NCI-H748 treated with DMSO at 0.1 percent for 48 hours (cell line): ENCODE results near the gene SLC2A10.
A peak's percentile ranks its signal among the peaks of the same experiment; 100 is the strongest.
"Not testable (repeated sequence)": the region's sequence is repeated elsewhere in the genome, so short reads cannot be mapped to it uniquely, and the experiment has no call there.

Experiments used
- DNase-seq: peaks from one replicate; lab custom pipeline; 2025; lab: John Stamatoyannopoulos, UW

SLC2A10 gene

DNA sequence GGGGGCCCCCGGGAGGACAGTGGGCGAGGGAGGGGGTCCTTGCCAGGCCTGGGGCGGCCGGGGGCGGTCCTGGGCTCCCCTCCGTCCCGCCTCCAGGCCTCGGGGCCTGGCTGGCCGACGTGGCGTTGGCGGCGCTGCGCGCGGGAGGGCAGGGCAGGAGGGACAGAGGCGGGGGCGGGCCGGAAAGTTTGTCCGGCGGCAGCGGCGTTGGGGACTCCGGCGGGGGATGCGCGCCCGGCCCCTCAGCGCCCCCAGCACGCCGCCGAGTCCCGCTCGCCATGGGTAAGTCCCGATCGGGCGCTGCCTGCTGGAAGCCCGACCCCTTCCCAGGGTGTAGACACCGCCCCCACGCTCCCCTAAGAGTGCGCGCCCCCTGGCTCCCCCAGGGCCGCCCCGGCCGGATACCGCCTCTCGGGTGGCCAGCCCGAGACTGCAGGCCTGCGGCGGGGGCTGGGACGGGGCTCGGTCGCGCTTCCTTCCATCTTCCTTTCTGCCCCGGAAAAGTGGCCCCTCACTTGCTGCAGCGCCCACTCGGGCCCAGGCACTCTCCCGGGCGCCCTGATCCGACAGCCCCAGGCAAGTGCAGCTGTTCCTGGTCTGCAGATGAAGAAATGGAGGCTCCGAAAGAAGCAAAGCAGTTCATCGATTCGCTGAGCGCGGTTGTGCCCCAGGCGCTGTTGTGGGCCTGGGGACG lies at the start of gene SLC2A10:
Gene SLC2A10, plus strand, starts transcription at position 191 of the 694 bp plus-strand sequence. Its CDS starts 88 bp downstream, at position 279.
- no peak for DNase-seq

DNA sequence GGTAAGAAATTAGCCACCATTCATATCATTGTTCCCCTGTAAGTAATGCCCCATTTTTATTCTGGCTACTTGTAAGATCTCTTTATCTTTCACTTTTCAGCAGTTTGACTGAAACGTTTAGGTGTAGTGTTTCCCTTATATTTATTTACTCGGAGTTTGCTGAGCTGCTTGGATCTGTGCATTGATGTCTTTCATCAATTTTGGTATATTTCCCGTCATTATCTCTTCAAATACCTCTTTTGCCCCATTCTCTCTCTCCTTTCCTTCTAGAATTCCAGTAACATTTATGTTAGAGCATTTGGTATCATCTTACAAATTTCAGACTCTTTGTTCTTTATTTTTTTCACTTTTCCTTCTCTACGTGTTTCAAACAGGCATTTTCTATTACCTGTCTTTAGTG lies 49.0 kb upstream of the SLC2A10 start:
- no peak for DNase-seq

DNA sequence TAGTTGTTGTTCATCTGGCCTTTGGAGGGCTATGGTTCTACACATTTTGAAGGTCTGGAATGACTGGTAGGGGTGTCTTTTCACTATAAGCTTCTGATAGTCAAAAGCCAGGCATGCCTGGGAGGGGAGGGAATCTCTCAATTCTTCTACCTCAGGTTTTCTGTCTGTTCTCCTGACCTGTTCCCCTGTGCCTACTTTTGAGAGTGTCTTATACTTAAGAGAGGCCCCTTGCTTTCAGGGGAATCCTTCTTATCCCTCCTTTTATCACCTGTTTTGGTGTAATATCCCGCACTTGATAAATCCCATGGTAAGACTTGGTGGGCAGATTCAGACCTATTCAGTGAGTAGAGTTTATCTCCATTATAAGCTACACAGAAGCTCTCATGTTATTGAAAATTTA lies 47.8 kb upstream of the SLC2A10 start:
- DNase-seq = no peak

DNA sequence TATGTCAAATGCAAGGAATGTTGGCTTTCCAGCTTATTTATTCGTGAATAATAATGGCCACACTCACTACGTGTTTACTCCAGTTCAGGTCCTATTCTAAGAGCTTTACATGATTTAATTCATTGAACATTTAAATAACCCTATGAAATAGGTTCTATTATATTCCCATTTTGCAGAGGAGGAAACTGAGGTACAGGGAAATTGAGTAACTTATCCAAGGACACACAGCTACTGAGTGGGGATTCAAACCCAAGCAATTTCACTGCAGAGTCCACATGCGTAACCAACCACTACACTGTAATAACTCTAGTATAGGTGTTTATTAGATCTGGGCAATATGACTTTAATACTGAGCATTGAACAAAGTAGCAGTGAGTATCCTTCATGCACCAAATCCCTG lies 45.9 kb upstream of the SLC2A10 start:
- DNase-seq = no peak

DNA sequence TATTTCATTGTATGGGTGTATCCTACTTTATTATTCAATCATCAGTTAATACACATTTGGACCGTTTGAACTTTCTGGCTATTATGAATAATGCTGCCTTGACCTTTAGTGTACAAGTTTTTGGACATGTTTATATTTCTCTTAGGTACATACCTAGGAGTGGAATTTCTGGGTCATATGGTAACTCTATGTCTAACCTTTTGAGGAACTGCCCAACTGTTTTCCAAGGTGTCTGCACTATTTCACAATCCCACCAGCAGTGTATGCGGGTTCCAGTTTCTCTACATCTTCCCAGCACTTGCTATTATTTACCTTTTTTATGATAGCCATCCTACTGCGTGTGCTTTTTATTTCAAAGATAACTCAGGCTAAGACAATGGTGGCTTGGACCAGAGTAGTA lies 43.8 kb upstream of the SLC2A10 start:
- no peak for DNase-seq

DNA sequence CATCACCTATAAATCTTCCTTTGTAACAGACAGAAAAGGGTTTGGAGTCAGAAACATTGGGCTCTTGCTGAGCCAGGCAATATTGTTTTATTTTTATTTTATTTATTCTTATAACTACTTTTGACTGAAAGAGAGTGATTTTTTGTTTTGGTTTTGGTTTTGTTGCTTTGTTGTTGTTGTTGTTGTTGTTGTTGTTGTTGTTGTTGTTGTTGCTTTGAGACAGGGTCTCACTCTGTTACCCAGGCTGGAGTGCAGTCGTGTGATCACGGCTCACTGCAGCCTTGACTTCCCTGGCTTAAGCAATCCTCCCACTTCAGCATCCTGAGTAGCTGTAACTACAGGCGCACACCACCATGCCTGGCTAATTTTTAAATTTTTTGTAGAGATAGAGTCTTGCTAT lies 43.1 kb upstream of the SLC2A10 start:
- DNase-seq = no peak

DNA sequence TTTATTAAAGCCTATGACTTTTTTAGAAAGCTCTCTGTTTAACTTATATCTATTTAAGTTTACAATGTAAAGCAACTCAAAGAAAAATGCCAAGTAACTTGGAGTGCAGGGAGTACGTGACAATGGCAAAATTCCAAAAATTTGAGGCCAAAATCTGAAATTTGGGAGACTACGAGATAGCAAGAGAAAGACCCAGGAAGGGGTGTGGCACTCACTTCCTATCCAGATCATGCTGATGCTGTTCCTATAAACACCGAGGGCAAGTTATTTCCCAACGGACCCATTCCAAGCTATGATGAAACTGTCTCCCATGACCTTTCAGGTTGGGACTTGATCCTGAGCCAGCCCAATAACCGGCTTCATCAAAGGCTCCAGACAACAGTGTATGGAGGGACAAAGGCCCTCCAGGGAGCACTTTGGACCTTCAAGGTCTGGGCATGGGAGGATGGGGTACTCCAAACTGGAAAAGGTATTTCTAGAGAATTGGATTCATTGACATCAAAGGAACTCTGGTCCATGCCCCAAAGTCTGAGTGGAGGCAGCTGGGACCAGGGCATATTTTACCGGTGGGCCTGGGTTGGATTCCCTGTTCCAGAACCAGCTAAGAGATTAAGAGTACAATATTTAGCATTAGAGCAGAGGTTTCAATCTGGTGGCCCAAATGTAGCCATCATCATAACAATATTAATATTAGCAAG lies 42.5 kb upstream of the SLC2A10 start:
- DNase-seq = no peak

DNA sequence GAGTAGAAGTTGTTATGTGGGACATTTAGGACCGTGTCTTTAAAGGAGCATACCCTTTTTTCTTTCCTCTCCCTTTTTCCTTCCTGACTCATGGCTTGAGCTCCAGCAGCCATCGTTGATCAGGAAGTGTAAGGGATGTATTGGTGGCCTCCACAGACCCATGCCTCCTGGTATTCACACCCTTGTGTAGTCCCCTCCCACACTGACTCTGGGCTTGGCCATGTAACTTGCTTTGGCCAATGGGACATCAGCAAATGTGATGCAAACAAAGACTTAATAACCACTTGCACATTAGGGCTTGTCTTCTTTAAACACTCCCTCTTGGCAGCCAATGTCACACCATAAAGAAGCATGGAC lies 39.2 kb upstream of the SLC2A10 start:
- no peak for DNase-seq

DNA sequence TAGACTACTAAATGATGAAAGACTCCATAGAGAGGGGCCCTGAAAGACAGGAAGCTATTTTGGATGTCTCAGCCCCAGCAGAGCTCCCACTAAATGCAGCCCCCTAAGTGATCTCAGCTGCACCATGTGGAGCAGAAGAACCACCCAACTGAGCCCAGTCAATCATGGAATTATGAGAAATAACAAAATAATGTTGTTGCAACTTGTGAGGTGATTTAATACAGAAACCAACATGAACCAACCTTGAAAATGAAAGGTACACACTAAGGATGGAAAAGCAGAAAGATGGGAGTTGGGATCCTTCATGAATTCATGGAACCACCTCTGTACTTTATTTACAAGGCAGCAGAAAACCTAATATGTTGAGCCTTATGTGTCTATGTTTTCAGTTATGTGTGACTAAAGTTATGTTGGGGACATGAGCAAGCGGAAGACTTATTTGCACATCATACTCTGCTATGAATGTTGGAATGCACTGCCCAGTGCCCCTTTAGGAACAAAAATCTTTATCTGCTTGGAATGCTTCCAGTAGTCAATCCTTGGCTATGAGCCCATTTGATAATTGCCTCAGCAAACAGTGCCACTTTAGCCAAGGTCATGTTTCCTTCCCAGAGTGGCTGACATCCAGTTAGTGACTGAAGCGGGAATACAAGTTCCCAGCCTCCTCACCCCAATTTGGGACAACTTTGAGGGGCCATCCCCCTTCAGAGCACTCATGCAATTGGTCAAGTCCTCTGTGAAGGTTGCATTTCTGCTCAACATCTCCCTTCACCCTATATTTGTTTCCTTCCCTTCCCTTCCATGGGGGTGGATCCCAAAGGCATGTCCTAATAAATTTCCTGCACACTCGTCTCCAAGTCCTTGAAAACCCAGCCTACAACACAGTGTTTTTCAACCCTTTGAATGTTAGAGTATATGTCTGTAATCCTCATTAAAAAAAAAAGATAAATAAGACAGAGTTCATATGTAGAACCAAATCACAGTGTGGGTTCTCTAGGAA lies 38.6 kb upstream of the SLC2A10 start:
- no peak for DNase-seq

DNA sequence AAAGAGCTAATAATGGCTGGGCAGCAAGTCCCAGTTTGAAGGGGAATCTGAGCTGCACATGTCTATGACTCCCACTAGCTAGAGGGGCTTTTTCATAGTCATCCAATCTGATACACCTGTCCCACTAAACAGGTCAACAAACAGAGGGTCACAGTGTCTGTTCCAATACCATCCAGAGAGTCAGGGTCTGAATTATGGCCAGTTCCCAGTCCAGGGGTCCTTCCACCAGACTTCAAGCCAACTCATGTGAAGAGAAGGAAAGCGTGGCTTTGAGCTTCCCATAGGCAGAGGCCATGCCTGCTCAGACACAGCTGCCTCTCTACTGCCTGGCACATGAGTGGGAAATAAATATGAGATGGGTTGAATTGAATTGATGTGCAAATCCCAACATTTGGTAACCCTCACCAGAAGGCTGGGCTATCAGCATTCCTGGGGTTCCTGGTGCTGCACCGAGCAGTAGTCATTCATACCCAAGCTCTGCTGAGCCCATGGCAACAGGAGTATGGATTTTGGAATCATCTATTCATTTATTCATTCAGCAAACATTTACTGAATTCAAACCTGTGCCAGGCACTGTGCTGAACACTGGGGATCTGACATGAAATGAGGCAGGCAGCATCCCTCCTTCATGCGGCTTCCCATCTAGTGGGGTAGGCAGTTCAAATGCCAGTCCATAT lies 37.4 kb upstream of the SLC2A10 start:
- no peak for DNase-seq

DNA sequence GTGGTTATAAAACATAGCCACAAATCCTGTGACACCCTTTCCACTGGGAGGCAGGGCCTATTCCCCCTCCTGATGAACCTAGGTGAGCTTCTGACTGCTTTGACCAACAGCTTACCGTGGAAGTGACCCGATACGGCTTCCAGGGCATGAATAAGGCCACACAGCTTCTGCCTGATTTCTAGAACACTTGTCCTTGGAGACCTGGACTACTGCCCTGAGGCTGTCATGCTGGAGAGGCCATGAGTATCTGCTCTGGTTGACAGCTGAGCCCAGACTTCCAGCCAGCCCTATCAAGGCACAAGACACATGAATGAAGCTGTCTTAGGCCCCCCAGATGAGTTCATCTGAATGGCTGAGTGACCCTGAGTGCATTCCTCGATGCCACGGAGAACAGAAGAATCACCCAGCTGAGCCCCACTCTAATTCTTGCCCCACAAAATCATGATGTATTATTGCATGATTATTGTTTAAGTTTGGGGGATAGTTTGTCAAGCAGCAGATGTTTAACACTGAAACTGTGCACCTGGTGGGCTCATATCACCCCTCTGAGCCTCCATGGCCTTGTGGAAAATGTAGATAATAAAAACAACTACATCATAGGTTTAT lies 36.8 kb upstream of the SLC2A10 start:
- DNase-seq = no peak

DNA sequence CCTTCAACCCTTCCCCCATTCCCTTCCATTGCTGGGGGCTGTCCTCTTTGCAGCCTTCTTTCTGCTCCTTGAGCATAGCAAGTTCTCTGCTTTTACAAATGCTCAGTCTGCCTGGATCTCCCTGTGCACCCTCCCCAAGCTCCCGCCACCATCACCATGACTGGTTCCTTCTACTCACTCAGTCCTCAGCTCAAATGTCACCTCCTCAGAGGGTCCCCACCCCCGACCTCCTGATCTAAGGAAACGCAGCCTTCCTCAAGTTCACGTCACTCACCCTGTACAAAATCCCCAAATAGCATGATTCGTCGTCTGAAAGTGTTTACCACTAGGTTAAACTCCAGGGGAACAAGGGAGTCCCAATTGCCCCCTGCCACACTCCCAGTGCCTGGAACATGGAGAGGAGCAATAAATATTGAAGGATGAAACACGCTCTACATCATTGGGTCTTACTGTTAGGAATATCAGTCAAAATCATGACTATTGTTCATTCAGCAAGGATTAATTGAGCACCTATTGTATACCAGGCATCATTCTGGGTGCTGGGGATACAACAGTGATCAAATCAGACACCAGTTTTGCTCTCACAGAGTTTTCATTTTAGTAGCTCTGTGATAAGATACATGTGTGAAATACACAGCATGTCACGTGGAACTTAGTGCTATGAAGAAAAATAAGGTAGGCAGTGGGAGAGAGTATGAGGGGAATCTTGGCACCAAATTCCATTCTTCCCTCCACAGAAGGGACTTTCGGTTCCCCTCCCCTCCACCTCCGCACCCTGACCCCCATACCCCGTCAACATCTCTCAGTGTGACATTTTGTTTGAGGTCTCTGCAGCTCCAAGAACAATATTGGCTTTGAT lies 35.8 kb upstream of the SLC2A10 start:
- no peak for DNase-seq

DNA sequence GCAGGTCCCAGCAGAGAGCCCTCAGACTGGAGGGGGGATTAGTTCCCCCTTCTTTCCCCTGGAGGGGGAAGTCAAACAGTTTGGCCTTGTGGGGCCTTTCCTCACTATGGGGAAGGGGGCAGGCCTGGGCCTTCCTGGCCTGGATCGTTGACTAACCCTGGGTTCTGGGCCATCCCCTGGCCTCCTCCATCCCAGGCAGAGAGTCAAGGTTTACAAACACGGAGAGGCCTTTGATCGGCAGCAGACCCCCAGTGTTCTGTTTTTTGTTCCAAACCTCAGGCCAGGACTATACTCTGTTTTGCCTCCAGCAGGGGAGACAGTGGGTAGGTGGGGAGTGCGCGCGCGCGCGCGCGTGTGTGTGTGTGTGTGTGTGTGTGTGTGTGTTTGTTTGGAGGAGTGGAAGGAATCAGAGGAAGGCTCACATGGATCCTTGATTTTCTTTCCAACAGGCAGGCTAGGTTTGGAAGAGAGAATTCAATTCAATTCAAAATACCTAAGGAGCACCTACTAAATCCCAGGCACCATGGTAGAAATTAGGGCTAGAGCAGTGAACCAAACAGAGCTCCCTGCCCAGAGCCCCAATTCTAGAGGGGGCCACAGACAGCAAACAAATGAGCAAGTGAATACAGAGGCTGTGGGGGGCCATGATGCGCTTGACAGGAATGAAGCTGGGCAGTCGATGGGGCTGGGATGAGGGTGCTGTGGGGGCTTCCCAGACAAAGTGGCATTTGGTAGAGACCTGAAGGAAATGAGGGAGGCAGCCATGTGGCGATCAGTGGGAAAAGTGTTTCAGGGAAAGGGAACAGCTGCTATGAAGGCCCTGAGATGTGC lies 35.0 kb upstream of the SLC2A10 start:
- DNase-seq = no peak

DNA sequence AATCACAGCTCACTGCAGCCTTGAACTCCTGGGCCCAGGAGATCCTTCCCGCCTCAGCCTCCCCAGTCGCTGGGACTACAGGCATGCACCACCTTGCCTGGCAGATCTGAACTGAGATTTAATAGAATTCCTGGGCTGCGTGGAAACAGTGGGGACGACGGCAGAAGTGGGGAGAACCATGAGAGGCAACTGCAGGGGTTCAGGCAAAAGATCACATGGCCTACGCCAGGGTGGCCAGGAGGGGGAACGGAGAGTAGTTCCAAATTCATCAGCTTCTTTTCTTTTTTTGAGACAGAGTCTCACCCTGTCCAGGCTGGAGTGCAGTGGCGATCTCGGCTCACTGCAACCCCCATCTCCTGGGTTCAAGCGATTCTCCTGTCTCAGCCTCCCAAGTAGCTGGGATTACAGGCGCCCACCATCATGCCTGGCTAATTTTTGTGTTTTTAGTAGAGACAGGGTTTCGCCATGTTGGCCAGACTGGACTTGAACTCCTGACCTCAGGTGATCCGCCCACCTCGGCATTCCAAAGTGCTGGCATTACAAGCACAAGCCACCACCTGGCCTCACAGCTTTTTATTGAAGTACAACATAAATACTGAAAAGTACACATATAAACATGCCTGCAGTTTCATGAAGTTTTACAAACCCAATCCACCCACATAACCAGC lies 32.7 kb upstream of the SLC2A10 start:
- not testable (repeated sequence) for DNase-seq

DNA sequence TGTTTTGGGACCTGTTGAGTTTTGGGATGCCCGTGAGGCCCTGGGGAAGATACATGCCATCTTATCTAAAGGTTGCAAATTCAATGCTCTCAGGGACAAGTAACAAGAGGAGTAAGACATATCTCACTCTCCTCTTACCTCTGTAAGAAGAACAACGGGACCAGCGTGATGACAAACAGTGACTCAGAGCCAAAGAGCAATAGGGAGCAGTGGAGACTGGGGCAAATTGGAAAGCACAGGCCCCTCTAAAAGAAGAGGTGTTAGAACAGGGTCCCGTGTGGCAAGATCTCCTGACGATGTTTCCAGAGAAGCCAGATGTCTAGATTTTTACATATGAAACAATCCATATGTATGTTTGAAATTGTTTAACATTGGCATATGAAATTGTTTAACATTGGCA lies 31.8 kb upstream of the SLC2A10 start:
- DNase-seq = no peak

DNA sequence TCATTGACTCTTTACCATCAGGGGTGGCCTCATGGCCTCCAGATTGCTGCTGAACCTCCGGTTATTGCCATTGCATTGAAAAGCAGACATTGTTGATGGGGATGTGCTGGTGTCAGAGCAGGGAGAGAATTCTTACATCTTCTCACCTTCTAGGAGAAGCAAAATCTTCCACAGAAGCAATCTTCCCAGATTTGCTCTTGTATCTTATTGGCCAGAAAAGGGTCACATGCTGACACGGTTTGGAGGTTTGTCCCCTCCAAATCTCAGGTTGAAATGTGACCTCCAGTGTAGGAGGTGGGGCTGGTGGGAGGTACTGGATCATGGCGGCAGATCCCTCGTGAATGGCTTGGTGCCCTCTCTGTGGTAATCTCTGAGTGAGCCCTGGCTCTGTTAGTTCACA lies 30.9 kb upstream of the SLC2A10 start:
- DNase-seq = no peak

DNA sequence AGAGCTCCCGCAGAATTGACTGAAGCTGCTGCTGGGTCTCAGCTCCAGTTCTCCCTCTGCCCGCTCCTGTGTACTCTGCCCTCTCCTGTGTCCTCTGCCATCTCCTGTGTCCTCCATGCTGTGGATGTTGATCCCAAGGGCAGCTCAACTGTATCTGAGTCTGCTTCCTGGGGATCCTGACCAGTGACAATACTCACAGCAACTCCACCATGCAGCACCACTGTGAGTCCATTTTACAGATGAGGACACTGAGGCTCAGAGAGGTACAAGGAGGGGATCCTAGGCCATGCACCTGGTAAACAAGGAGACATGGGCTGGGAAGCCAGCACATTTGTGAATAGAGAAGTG lies 28.8 kb upstream of the SLC2A10 start:
- no peak for DNase-seq

DNA sequence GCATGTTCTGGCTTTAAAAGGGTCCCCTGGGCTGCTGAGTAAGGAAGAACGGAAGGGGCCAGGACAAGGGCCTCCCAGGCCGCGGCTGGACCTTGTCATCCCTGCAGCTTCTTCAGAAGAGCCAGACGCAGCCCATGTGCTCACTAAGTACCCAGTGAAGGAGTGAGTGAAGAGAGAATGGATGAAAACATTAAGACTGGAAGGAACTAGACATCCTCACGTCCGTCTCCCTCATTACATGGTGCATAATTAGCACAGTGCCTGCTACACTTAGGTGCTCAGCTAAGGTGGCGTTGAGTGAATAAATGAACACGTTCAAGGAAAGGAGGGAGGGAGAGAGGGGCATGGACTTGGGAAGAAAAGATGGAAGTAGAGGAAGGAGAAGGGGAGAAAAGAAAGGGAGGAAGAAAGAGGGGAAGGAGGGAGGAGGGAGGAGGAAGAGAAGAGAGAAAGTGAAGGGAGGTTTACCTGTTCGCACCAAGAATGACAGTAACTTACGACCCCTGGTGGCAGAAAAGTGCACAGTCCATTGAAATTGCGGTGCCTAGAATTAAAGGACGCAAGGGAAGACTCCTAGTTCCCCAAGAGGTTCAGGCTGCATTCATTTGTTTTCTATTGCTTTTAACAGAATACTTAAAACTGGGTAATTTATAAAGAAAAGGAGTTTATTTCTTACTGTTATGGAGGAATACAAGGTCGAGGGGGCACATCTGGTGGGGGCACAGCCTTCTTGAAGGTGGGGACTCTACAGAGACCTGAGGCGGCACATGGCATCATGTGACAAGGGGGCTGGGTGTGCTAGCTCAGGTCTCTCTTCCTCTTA lies 28.2 kb upstream of the SLC2A10 start:
- peak; percentile 43 for DNase-seq
